ENCODE data around the gene MIEN1.
A peak's percentile ranks its signal among the peaks of the same experiment; 100 is the strongest.

Gene MIEN1

GRCh38 chr17:39747745-39748144, 17.4 kb upstream of the MIEN1 start:
- in situ Hi-C loops (cut with HindIII; ENCODE audit: low pct_ligation_motif_present, low sequenced_read_pairs): no loop called here
- Histone ChIP-seq H3K36me3 (replicated peaks) (no peaks in the 10 kb centered on the region), H3K4me3 (ENCODE audit: low read depth, low read length) (no peak overlapping the region), H3K27ac (no peak overlapping the region), H3K27me3 (replicated peaks) (no peaks in the 10 kb centered on the region)
- TF ChIP-seq CTCF (IDR thresholded peaks at IDR 0.05; ENCODE audit: low read depth, low read length, missing control alignments): no peak
- no peak for DNase-seq

- Histone ChIP-seq H3K27me3 (replicated peaks) (no peaks in the 10 kb centered on the region), H3K36me3 (replicated peaks) (no peaks in the 10 kb centered on the region), H3K27ac (no peak overlapping the region), H3K4me3 (ENCODE audit: low read depth, low read length) (no peak overlapping the region)
- in situ Hi-C loops (cut with HindIII; ENCODE audit: low pct_ligation_motif_present, low sequenced_read_pairs): no loop called here
- TF ChIP-seq CTCF (IDR thresholded peaks at IDR 0.05; ENCODE audit: low read depth, low read length, missing control alignments): no peak
- DNase-seq: no peak
These were observed 15.8 kb upstream of the MIEN1 start for GRCh38 chr17:39746145-39746461.

- Histone ChIP-seq H3K36me3 (replicated peaks) (no peaks in the 10 kb centered on the region), H3K4me3 (ENCODE audit: low read depth, low read length) (no peak overlapping the region), H3K27me3 (replicated peaks) (no peaks in the 10 kb centered on the region), H3K27ac (no peak overlapping the region)
- no peak for TF ChIP-seq CTCF (IDR thresholded peaks at IDR 0.05; ENCODE audit: low read depth, low read length, missing control alignments)
- no peak for DNase-seq
- in situ Hi-C loops (cut with HindIII; ENCODE audit: low pct_ligation_motif_present, low sequenced_read_pairs): no loop called here
These were observed 15.2 kb upstream of the MIEN1 start for GRCh38 chr17:39745335-39746144.

GRCh38 chr17:39744836-39745215, 14.5 kb upstream of the MIEN1 start:
- DNase-seq: no peak
- H3K4me3 ChIP-seq (ENCODE audit: low read depth, low read length): no peak overlapping the region
- no peak overlapping the region for H3K27ac ChIP-seq
- no peaks in the 10 kb centered on the region for H3K36me3 ChIP-seq (replicated peaks)
- TF ChIP-seq CTCF (IDR thresholded peaks at IDR 0.05; ENCODE audit: low read depth, low read length, missing control alignments): peak; percentile 23
- H3K27me3 ChIP-seq (replicated peaks): no peaks in the 10 kb centered on the region
- in situ Hi-C loops (cut with HindIII; ENCODE audit: low pct_ligation_motif_present, low sequenced_read_pairs): no loop called here

GRCh38 chr17:39744075-39744835, 13.9 kb upstream of the MIEN1 start:
- Histone ChIP-seq H3K27ac (no peak overlapping the region), H3K36me3 (replicated peaks) (no peaks in the 10 kb centered on the region), H3K27me3 (replicated peaks) (no peaks in the 10 kb centered on the region), H3K4me3 (ENCODE audit: low read depth, low read length) (no peak overlapping the region)
- DNase-seq: no peak
- no peak for TF ChIP-seq CTCF (IDR thresholded peaks at IDR 0.05; ENCODE audit: low read depth, low read length, missing control alignments)
- in situ Hi-C loops (cut with HindIII; ENCODE audit: low pct_ligation_motif_present, low sequenced_read_pairs): no loop called here
